Forelimb muscle (tissue), 1 donor: Measurements from ENCODE around the gene MPV17L2. TPM values are rescaled to one million over a fixed set of nuclear protein-coding genes. Genes with fewer than 3 reads are reported as not detected.
"Not testable (repeated sequence)": the region's sequence is repeated elsewhere in the genome, so short reads cannot be mapped to it uniquely, and the experiment has no call there.

Experiments used
- DNase-seq: peaks from one replicate; pipeline ENCODE4 v3.0.0-alpha.2; 2013; ENCODE audit warnings: low read depth
- polyA plus RNA-seq: library from polyadenylated mRNA; unstranded; fragments of 120-200 nt; gene quantifications from one replicate; pipeline ENCODE4 v1.2.1, GENCODE V29; 2013; ENCODE audit not compliant: insufficient read length

The MPV17L2 gene
- polyA plus RNA-seq, 1 donor = 6.2 TPM

- no peak for DNase-seq
Observed at GRCh38 chr19:18193388-18194180, 566 bp downstream of the MPV17L2 start.

GRCh38 chr19:18194181-18194530 is 1.1 kb downstream of the MPV17L2 start:
- no peak for DNase-seq

- DNase-seq = no peak
Observed at GRCh38 chr19:18194554-18195238, 1.7 kb downstream of the MPV17L2 start.

- DNase-seq = no peak
Observed at GRCh38 chr19:18196511-18196845, 3.5 kb downstream of the MPV17L2 start.

GRCh38 chr19:18197306-18197705 is 4.3 kb downstream of the MPV17L2 start:
- DNase-seq = no peak

- no peak for DNase-seq
Observed at GRCh38 chr19:18197941-18198340, 4.9 kb downstream of the MPV17L2 start.

DNA sequence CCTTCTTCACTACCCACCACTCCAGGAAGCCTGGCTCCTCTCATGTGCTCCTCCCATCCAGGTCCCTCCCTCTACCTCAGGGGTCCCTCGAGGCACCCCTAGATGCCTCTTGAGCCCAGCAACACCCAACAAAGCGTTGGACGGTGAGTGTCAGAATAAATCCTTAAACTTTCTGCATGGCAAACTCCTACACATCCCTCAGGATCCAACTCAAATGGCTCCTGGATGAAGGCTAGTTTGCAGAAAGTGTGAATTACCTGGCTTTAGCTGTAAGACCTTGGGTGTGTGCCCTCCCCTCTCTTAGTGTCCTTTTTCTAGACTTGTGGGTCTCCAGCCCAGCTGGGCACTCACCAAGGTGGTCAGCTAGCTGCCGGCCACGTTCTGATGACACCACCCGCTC is 5.4 kb downstream of the MPV17L2 start:
- DNase-seq = no peak

DNA sequence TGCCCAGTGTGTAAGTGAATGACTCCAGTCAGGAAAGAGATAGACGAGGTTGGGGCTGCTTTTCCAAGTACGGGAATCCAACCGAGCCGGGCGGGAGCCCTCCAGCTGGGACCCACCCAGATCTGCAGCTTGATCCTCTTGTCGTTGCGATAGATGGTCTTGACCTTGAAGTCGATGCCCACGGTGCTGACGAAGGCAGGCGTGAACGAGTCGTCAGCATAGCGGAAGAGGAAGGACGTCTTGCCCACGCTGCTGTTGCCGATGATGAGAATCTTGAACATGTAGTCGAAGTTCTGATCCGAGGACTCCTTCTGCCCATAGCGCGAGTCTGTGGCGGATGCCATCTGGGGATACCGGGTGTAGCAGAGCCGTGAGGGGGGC is 9.4 kb downstream of the MPV17L2 start:
- DNase-seq = no peak

- DNase-seq = no peak
Observed at GRCh38 chr19:18202778-18203407, 9.9 kb downstream of the MPV17L2 start.

DNA sequence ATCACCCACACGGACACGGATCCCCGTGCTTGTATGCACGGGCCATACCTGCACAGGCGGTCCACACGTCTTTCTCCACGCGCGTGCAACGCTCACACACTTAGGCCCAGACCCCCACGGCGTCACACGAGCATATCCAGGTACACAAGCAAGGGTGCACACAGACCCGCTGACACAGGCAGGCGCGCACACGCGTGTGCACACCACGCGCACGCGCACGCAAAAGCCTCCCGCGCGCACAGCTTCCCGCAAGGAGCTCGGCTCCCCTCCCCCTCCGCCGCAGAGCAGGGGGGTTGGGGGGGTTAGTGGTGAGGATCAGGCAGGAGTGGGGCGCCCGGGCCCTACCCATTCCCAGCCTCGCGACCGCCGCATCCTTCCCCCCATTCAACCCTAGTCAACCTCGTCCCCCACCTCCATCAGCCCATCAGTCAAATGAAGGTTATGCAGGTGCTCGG is 10.4 kb downstream of the MPV17L2 start:
- DNase-seq = no peak

- DNase-seq = peak; percentile 99
Observed at GRCh38 chr19:18203863-18204393, 10.9 kb downstream of the MPV17L2 start, which contains the start of gene RAB3A. TSS of gene RAB3A (minus strand) at chr19:18204042. CDS start at chr19:18202740, 1,302 bp downstream.

DNA sequence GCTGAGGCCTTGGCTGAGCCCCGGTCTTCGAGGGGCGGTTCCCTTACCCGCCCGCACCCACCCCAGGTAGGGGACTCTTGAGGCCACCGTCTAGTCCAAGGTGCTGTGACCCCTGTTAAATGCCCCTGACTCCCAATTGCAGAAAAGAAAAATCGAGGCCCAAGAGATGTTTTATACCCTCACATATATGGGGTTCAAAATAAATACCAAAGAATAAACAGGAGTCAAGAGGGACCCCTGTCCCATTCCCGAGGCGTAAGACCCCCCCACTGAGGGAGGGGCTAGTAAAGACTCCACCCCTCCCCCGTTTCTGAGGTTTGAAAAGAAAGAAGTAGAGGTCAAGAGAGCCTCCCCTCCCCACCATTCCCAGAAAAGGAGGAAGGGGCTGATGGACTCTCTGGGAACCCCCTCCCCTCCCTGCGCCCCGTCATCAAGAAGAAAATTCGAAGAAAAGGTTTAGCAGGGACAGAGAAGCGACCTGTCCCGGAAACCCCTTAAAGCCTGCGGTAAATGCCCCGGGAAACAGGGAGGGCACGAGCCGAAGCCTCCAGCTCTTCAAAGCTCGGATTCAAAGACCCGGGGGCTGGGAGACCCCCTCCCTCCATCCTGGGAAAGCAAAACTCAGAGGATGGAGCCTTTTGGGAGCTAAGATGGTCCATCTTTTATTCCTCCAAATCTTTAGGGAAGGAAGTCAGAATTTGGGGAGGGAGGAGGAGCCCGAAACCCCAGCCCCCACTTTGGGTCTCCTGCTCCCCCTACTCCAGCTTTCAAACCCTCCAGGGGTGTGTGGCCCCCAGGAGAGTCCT is 11.6 kb downstream of the MPV17L2 start:
- DNase-seq = peak; percentile 52

DNA sequence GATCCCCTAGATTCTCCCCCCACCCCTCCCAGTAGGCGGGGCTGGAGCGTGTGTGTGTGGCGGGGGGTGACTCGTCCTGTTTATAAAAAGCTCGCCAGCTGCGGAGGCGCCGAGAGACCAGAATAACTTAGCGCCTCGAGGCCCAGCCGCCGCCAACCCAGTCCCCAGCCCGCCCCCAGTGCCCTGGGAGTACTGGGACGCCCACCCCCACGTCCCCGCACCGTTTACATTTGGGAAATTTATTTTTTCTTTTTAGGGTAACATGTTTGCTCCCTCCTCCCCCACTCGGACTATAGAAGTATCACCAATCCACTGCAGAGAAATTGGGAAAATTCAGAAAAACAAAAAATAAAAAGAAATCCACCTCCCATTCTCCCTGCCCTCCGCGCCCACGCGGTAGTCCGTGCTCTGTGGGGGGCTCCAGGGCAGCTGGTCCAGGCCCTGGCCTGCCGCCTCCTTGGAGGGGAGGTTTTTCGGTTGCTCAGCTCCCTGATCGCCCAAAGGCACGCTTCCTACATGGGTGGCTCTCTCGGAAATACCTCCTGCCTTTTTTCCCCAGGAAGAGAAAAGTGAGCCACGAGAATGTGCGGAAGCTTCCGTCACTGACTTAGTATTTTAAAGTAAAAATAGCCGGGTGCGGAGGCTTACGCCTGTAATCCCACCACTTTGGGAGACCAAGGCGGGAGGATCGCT is 12.3 kb downstream of the MPV17L2 start:
- no peak for DNase-seq

DNA sequence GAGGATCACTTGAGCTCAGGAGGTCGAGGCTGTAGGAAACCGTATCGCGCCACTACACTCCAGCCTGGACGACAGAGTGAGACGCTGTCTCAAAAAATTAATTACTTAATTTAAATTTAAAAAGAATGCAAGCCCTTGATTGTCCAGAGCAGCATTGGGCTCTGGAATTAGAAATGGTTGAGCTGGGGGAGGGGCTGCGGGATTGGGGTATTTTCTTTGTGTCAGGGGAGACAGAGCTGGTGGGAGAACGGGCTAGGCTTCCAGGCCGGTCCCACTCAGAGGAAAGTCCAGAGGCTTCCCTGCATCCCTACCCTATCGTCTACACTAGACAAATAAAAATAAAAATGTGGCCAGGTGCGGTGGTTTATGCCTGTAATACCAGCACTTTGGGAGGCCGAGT is 13.0 kb downstream of the MPV17L2 start:
- no peak for DNase-seq

GRCh38 chr19:18208098-18208951 is 15.3 kb downstream of the MPV17L2 start:
- DNase-seq = no peak

DNA sequence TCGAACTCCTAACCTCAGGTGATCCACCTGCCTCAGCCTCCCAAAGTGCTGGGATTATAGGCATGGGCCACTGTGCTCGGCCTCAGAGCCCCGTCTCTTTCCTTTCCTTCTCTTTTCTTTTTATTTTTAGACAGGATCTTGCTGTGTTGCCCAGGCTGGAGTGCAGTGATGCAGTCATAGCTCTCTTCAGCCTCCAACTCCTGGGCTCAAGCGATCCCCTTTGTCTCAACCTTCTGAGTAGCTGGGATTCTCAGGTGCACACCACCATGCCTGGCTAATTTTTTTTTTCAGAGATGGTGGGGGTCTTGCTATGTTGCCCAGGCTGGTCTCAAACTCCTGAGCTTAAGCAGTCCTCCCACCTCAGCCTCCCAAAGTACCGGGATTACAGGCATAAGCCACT is 16.9 kb downstream of the MPV17L2 start:
- DNase-seq = not testable (repeated sequence)

- no peak for DNase-seq
Observed at GRCh38 chr19:18211683-18212082, 18.7 kb downstream of the MPV17L2 start.

DNA sequence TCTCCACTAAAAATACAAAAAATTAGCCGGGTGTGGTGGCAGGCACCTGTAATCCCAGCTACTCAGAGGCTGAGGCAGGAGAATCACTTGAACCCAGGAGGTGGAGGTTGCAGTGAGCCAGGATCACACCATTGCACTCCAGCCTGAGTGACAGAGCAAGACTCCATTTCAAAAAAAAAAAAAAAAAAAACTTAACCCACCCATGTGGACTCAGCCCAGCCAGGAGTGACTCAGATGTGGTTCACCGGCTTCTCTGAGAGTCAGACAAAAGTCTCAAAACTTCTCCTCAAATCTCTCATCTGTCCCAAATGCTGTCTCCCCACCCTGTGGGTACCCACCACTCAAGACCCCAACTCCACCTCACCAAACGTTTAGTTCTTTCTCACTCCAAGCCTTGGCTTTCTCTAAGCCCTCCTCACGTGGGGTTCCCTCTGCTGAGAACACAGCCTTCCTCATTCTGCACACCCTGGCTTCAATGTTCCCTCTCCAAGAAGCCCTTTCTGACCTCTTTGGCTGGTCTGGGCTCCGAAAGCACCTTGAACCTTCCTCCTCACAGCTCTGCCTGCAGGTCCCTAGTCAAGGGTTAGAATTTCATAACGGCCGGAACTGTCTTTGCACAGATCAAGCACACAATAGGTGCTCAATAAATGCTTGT is 21.9 kb downstream of the MPV17L2 start:
- no peak for DNase-seq

DNA sequence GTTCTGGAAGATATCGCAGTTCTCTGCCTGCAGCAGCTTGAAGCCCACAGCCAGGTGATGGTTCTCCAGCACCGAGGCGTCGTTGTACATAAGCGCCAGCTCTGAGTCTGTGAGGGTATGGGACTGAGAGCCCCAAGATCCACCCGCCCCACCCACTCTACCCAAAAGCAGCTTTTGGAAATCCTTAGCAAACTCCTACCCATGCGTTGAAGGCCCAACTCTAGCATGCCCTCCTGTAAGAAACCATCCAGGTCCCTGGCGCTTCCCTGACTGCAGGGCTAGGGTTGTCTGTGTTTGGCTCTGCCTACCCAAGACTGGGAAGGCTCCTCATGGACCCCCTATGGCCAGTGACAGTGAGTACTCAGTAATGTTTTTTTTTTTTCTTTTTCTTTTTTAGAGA is 23.8 kb downstream of the MPV17L2 start:
- no peak for DNase-seq

GRCh38 chr19:18218159-18218558 is 25.1 kb downstream of the MPV17L2 start:
- DNase-seq = no peak
